HG03097 (cell line): Measurements from ENCODE around the gene SPACA5B.
"Not testable (repeated sequence)": the region's sequence is repeated elsewhere in the genome, so short reads cannot be mapped to it uniquely, and the experiment has no call there.

Experiments used
- ATAC-seq: cut with Tn5 transposase; IDR thresholded peaks from one replicate; pipeline ENCODE4 v1.9.1; 2021; ENCODE audit not compliant: unreplicated experiment, low FRiP score

The SPACA5B gene

DNA sequence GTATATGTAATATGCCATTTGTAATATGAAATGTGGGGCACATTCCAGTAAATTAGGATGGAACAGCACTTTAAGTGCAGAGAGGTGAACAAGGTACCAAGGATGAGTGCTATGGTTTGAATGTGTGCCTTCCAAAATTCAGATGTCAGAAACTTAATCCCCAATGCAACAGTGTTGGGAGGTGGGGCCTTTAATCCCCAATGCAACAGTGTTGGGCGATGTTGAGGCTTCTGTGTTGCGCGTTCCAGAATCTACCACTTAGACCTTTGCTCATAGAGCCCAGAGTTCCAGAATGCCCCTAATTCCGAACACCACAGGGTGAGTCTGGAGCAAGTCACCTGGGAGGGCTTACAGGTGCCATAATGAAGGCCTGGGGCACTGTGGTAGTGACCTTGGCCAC is at the start of gene SPACA5B:
SPACA5B (plus strand) TSS at position 301 of the 400 bp plus-strand sequence; CDS start at position 363, 62 bp downstream.
- ATAC-seq, result not testable (repeated sequence)

DNA sequence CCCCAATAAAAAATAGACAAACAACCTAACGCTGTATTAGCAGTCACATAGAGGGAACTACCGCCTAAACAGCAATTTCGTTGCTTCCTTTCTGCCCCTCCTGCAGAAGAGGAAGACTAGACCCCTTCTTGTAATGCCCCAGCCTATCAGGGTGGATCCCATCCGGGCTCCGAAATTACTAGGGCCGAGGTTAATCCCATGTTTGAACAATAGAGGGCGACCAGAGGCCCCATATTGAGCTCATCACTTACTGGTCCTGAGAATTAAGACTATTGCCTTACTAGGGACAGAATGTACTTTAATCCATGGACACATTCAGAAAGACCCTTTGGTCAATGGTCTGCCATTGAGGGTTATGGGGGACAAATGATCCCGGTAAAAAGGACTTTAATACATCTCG is 47.2 kb upstream of the SPACA5B start:
- ATAC-seq, result no peak

DNA sequence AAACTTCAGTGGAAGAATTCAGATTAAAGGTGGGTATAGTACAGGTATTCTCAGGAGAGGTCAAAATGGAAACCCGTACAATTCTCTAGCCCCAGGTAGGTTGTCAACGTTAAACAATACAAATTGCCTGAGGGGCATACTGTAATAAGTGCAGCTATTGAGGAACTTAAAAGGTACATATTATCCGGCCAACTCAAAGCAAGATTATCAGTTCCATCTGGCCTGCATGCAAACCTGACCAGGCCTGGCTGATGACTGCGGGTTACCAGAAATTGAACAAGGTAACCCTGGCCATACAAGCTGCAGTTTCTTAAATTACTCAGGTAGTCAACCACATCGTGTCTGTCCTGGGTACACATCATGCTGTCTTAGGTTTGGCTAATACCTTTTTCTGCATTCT is 46.7 kb upstream of the SPACA5B start:
- no peak for ATAC-seq

DNA sequence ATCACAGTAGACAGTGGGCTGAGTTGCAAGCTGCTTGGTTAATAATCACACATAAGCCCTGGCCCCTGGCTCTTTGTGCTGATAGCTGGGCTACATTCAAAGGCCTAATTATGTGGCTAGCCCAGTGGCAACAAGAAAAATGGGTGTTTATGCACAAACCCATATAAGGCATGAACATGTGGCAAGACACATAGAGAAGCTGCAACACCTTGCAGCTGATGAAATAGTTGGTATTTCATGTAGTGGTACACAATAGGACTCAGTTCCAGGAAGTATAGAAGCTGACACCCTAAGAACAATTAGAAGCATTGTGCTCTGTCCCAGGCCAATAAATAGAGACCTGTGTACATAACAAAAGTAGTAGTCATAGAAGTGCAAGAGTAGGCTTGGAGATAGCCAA is 44.3 kb upstream of the SPACA5B start:
- no peak for ATAC-seq

DNA sequence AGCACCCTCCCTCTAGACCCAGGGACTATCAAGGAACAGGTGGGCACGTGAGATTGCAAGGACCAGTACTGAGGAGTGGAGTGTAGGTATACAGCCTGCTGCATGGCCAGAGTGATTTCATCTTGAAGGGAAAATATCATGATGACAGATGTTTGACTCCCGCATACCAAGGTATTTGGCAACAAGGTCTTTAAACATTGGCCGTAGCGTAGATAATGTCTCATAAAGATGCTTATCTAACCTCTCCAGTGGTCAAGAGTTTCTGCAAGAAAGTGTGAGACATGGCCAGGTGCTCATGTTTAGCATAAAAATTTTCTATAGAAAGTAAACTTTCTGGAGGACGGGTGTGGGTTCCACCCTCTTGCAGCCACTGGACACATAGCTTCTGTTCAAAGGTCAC is 40.3 kb upstream of the SPACA5B start:
- ATAC-seq, result no peak

DNA sequence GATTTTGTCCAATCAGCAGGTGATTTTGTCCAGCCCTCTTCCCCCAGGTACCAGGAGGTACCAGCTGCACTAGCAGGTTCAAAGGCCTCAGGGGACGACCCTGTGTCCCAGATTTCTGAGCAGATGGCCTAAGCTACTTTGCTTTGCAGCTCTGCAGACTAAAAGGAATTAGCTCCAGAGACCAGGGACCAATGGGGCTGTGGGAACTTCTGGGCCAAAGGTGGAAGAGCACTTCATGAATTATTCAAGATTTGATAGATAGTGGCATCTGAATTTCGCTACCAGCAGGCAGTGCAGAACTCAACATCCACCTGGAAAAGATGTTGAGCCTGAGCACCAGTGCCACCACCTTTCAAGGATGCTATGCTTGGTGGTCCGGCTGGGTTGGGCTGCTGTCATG is 37.9 kb upstream of the SPACA5B start:
- ATAC-seq, result not testable (repeated sequence)

DNA sequence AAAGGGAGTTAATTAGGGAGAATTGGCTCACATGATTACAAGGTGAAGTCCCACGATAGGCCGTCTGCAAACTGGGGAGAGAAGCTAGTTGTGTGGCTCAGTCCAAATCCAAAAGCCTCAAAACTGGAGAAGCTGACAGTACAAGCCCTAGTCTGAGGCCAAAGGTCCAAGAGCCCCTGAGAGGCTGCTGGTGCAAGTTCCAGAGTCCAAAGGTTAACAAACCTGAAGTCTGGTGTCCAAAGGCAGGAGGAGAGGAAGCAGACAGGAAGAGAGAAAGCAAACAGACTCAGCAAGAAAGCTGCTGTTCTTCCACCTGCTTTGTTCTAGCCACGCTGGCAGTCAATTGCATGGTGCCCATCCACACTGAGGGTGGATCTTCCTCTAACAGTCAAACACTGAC is 29.0 kb upstream of the SPACA5B start:
- no peak for ATAC-seq

DNA sequence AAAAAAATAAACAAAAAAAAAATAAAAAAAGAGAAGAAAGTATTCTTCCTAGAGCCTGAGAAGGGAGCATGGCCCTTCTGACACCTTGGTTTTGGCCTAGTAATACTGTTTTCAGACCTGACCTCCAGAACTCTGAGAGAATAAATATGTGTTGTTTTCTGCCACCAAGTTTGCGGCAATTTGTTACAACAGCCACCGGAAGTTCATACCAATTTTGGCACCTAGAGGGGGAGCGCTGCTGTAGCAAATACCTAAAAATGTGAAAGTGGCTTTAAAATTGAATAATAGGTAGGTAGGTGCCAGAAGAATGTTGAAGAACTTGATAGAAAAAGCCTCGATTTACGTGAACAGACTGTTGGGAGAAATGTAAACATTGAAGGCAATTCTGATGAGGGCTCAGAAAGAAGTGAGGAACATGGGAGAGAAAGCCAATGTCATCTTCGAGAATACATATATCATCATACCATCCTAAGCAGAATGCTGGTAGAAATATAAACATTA is 27.5 kb upstream of the SPACA5B start:
- no peak for ATAC-seq

DNA sequence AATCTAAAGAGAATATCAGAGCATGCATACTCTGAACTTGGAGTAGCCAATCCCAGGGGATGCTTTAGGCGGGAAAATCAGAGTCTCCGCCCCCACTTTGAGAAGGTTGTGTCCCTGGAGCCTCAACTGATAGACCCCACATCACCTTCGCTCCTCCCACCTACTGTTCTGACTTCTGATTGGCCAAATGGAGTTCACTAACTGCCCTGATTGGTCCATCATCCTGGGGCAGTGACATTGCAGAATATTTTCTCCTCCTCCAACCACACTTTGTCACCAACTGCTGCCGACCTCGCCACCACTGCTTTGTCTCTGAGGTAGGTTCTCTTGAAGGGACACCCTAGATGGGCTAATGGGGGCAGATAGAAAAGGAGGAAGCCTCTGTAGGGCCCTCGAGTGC is 22.7 kb upstream of the SPACA5B start:
- ATAC-seq, result no peak

DNA sequence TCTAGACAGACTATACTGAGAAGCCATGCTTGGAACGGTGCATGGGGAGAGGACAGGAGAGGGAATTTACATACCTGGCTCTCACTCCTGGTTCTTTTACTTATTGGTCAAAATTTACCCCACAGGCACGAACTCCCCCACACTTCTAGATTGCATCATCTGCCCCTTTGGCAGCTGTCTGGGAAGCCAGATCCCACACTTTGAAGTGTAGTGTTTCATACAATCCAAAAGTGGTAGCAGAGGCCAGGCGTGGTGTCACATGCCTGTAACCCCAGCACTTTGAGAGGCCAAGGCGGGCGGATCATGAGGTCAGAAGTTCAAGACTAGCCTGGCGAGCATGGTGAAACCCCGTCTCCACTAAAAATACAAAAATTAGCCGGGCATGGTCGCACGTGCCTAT is 5.1 kb upstream of the SPACA5B start:
- not testable (repeated sequence) for ATAC-seq

DNA sequence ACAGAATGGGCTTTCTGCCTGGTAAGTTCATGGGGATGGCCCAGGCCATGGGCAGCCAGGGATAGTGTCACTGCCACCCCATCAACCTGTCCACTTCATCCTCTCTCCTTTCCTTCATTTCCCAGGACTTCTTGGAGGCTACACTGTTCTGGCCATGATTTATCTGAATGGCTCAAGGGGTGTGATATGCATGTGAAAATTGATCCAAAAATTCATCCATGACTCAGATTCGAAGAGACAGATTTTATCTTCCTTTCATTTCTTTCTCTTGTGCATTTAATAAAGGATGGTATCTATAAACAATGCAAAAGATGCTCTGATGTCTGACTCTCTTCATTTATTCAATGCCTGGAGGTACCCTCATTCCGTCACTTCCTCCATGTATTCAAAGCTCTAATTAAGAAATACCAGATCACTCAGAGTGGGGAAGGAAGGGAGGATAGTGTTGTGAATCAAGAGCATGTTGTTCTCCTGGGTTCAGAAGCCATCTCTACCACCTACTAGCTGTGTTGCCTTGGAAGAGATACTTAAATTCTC is 1.9 kb downstream of the SPACA5B start:
- not testable (repeated sequence) for ATAC-seq

DNA sequence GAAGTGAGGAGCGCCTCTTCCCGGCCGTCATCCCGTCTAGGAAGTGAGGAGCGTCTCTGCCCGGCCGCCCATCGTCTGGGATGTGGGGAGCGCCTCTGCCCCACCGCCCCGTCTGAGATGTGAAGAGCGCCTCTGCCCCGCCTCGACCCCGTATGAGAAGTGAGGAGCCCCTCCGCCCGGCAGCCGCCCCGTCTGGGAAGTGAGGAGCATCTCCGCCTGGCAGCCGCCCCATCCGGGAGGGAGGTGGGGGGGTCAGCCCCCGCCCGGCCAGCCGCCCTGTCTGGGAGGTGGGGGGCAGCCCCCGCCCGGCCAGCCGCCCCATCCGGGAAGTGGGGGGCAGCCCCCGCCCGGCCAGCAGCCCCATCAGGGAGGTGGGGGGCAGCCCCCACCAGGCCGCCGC is 8.7 kb downstream of the SPACA5B start:
- ATAC-seq, result not testable (repeated sequence)

DNA sequence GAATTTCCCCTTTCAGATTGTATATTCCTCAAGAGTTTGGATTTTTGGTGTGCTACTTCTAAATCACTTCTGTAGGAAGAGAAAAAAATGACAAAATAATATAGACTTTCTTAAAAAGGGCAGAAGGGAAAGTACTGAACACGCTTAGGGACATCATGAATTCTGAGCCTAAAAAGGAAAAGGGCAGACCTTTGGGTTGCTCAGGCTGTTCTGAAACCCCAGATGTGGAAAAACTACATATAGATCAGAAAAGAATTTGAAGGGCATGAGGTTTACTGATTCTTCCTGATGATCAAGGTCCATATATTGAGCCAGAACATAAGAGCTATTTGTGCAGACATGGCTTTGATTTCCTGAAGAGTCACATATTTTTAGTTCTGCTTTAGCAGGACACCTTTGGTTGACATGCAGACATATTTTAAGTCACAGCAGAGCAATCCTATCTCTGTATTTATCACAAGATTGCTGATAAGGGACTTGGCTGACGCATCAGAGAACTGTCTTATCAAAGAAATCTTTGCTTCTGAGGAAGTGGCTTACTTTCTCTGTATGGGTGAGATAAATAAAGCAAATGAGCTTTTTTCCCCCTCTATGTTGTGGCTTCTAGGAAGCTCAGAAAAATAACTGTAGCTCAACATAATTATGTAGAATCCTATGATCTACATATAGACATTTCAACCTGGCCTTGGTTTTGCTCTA is 11.5 kb downstream of the SPACA5B start:
- ATAC-seq, result not testable (repeated sequence)

DNA sequence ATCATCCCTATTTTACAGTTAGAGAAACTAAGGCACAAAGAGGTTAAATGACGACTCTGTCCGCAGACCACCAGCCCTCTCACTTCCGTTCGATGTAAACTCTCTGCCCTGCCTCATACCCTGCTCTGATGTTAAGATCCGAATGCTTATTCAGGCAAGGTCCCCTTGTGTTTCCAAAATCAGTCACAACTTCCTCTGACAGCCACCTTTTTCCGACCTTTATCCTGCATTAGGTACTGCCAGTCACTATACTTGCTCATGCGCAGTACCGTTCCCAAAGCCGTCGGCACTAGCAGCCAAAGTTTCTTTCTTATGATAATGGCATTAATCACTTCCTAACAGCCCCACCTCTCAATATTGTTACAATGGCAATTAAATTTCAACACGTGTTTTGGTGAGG is 12.3 kb downstream of the SPACA5B start:
- not testable (repeated sequence) for ATAC-seq

DNA sequence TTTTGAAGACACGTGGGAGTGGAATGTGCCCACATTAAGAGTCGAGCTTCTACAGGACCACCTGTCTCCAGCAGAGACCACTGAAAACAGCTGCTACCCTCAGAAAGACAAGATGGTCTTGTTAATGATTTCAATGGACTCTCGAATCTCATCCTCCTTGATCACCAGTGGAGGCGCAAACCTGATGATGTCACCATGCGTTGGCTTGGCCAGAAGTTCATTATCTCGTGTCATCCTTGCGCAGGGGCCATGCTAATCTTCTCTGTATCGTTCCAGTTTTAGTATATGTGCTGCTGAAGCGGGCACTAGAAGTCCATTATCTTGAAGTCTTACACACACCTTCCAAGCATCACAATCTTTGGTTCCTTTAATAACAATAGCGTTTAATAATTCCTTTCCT is 23.3 kb downstream of the SPACA5B start:
- ATAC-seq, result no peak

DNA sequence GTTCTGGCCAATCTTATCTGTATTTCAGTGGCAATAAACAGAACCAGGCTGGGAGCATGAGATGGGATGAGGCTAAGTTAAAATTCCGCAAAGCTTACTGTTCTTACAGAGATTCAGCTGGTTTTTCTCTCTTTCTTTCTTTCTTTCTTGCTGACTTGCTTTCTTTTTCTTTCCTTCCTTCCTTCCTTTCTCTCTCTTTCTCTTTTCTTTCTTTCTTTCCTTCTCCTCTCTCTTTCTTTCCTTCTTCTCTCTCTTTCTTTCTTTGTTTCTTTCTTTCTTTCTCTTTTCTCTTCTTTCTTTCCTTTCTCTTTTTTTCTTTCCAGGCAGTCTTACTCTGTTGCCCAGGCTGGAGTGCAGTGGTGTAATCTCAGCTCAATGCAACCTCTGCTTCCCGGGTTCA is 24.4 kb downstream of the SPACA5B start:
- ATAC-seq, result no peak

DNA sequence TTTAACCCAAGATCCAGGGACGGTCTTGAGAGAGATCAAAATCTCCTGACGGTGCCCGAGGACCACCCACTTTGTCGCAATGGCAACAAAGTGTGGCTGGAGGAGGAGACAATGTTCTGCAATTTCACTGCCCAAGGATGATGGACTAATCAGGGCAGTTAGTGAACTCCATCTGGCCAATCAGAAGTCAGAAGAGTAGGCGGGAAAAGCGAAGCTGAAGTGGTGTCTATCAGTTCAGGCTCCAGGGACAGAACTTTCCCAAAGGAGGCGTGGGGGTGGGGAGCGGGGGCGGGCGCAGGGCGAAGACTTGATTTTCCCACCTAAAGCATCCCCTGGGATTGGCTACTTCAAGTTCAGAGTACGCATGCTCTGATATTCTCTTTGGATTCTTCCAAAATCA is 25.6 kb downstream of the SPACA5B start:
- no peak for ATAC-seq

DNA sequence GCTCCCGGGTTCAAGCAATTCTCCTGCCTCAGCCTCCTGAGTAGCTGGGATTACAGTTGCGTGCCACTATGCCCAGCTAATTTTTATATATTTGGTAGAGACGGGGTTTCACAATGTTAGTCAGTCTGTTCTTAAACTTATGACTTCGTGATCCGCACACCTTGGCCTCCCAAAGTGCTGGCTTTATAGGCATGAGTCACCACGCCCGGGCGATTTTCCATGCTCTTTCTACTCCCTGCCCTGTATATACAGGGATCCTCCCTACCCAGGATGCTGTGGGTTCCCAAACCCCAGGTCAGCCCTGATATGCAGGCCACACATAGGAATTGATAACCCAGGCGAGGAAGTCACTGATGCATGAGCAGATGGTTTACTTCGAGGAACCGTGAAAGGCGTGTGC is 34.8 kb downstream of the SPACA5B start:
- ATAC-seq, result no peak

DNA sequence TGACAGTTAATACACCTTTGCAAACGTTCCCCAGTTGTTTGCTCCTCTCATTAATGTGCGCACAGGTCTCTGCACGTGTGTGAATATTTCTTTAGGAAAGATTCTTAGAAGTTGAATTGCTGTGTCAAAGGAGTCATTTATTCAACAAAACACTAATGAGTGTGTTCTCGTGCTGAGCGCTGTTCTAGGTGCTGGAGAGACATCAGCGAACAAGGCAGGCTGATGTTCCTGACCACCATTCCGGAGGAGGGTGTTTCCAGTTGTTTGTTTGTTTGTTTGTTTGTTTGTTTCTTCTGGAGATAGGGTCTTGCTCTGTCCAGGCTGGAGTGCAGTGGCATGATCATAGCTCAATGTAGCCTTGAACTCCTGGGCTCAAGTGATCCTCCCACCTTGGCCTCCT is 35.9 kb downstream of the SPACA5B start:
- not testable (repeated sequence) for ATAC-seq

DNA sequence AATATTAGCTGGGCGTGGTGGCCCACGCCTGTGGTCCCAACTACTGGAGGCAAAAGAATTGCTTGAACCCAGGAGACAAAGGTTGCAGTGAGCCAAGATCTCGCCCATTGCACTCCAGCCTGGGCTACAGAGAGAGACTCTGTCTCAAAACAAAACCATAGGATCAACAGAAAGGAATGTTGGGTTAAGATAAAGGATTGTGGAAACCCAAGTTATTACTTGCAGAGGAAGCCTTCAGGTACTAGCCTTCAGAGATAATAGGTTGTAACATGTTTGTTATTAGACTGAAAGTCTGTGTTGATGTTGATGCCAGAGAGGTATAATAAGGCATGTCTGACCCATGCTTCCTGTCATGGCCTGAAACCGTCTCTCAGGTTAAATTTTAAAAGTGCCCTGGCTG is 49.3 kb downstream of the SPACA5B start:
- no peak for ATAC-seq

DNA sequence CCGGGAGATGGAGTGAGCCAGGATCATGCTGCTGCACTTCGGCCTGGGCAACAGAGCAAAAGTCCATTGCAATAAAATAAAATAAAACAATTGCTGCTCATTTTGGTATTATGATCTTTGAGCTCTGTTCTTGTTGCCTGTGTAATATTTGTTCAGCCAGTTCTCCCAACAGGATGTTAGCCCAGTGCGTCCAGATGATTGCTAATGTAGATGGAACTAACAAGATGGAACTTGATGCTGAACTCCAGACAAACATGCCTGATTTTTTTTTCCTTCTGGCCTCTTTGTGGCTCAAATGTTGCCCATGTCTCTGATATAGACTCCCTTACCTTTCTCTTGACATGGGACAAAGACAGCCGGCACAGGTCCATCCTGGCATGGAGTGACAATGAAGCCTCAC is 50.4 kb downstream of the SPACA5B start:
- no peak for ATAC-seq

DNA sequence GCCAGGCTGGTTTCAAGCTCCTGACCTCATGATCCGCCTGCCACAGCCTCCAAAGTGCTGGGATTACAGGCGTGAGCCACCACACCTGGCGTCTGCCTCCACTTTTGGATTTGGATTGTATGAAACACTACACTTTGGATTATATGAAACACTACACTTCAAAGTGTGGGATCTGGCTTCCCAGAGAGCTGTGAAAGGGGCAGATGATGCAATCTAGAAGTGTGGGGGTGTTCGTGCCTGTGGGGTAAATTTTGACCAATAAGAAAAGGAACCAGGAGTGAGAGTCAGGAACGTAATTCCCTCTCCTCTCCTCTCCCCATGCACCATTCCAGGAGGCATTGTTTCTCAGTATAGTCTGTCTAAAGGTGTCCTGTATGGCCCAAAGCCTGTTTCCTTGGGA is 51.5 kb downstream of the SPACA5B start:
- ATAC-seq, result not testable (repeated sequence)
